K562 (cell line): Measurements from ENCODE around the gene HELZ2. TPM values are rescaled to one million over a fixed set of nuclear protein-coding genes. Genes with fewer than 3 reads are reported as not detected.

Experiments used
- ATAC-seq: fragments of 200-7000 bp; cut with Tn5 transposase; 3 replicates; pipeline ENCODE4 v1.9.1; 2020; ENCODE audit warnings: moderate library complexity
- BruUV-seq: library from RNA; stranded (reverse); fragments of 400-500 nt; replicated peaks from 2 replicates; lab custom pipeline; 2021; lab: Mats Ljungman, UMichigan
- CTCF ChIA-PET: fragments of 300-600 bp; formaldehyde crosslinking; extraction: SDS; loops from one replicate; lab custom pipeline; 2021; ENCODE audit warnings: low intra/inter-chr PET ratio; lab: Yijun Ruan, JAX
- POLR2A ChIA-PET: fragments of 300-600, 350-650 bp; sonication (Branson Sonifier 250); formaldehyde crosslinking; extraction: SDS; loops from one replicate; lab custom pipeline; 2021; ENCODE audit warnings: antibody characterized with exemption, inconsistent platforms; lab: Yijun Ruan, JAX
- DNase-seq, 4 experiments: peaks; one replicate each; pipeline versions ENCODE4 v3.0.0 to v3.0.0-alpha.2; 2011 to 2018; ENCODE audit warnings: low spot score in 3 of 4, mixed read lengths in 3 of 4; ENCODE audit errors: extremely low read depth in 1 of 4
- FAIRE-seq: peaks from 2 replicates; lab custom pipeline; 2011; peaks lifted over from hg19 to GRCh38; lab: Jason Lieb, UNC
- H2AFZ ChIP-seq: 2 replicates; pipeline ENCODE4 v1.6.0; 2011; ENCODE audit warnings: low read depth, low read length, control low read depth, inconsistent platforms
- H3K27ac ChIP-seq: fragments of 200-600 bp; 3 replicates; pipeline ENCODE4 v1.8.0; 2011; ENCODE audit warnings: low read depth, mild to moderate bottlenecking, control low read depth, inconsistent platforms, low read length, moderate library complexity, mixed read lengths; ENCODE audit errors: extremely low read depth
- H3K27me3 ChIP-seq, 2 experiments: fragments of 300-600 bp in 1 of 2; 2 replicates in 1 of 2; 3 replicates in 1 of 2; pipeline versions ENCODE4 v1.6.0 to v1.8.0; 2011; ENCODE audit warnings: inconsistent platforms in 2 of 2, low read length in 2 of 2, mild to moderate bottlenecking in 1 of 2, mixed read lengths in 1 of 2, moderate library complexity in 1 of 2; ENCODE audit not compliant: control insufficient read depth in 2 of 2, insufficient read depth in 2 of 2
- H3K36me3 ChIP-seq: fragments of 300-600 bp; 3 replicates; pipeline ENCODE4 v1.8.0; 2011; ENCODE audit warnings: mild to moderate bottlenecking, low read length, inconsistent platforms; ENCODE audit not compliant: control insufficient read depth, insufficient read depth
- H3K4me1 ChIP-seq, 2 experiments: fragments of 200-600 bp in 1 of 2; replicated peaks in 1 of 2; 2 replicates in 1 of 2; 3 replicates in 1 of 2; pipeline versions ENCODE4 v1.5.1 to v1.8.0; 2011; ENCODE audit warnings: inconsistent platforms in 2 of 2, low read length in 2 of 2, mild to moderate bottlenecking in 1 of 2, mixed read lengths in 1 of 2, moderate library complexity in 1 of 2; ENCODE audit not compliant: control insufficient read depth in 2 of 2, insufficient read depth in 2 of 2
- H3K4me2 ChIP-seq: 2 replicates; pipeline ENCODE4 v1.6.1; 2011; ENCODE audit warnings: low read length, control low read depth, inconsistent platforms, mixed read lengths; ENCODE audit not compliant: insufficient read depth
- H3K4me3 ChIP-seq: fragments of 200-600 bp; sonication (generic), shearing (Covaris generic); 2 replicates; pipeline ENCODE4 v1.5.1; 2016; ENCODE audit warnings: control low read depth, inconsistent platforms
- H3K79me2 ChIP-seq: fragments of 200-600 bp; 3 replicates; pipeline ENCODE4 v1.8.0; 2011; ENCODE audit warnings: low read length, inconsistent platforms; ENCODE audit not compliant: control insufficient read depth, insufficient read depth
- H3K9ac ChIP-seq, 2 experiments: 2 replicates each; pipeline versions ENCODE4 v1.6.0 to v1.6.1; 2011; ENCODE audit warnings: low read depth in 2 of 2, low read length in 2 of 2, control low read depth in 1 of 2, inconsistent platforms in 1 of 2, mild to moderate bottlenecking in 1 of 2, mixed read lengths in 1 of 2; ENCODE audit not compliant: insufficient read depth in 1 of 2
- H3K9me1 ChIP-seq: one replicate; pipeline ENCODE4 v1.6.0; 2011; ENCODE audit warnings: inconsistent platforms, mild to moderate bottlenecking, low read length, moderate library complexity; ENCODE audit not compliant: control insufficient read depth, insufficient read depth
- H3K9me3 ChIP-seq: replicated peaks from 2 replicates; pipeline ENCODE4 v1.5.1; 2011; ENCODE audit warnings: low read depth, low read length, inconsistent platforms; ENCODE audit not compliant: control insufficient read depth, insufficient read depth
- H4K20me1 ChIP-seq: replicated peaks from 2 replicates; pipeline ENCODE4 v1.6.1; 2011; ENCODE audit warnings: low read length, inconsistent platforms, mixed read lengths; ENCODE audit not compliant: control insufficient read depth, insufficient read depth
- BHLHE40 ChIP-seq: IDR thresholded peaks from 2 replicates; pipeline ENCODE4 v1.6.1; 2011; ENCODE audit warnings: low read length, improper control_type of control experiment
- DACH1 ChIP-seq: fragments of 450-650 bp; IDR thresholded peaks from 2 replicates; pipeline ENCODE4 v1.6.1; 2018; ENCODE audit not compliant: partially characterized antibody
- DDX20 ChIP-seq: fragments of 450-650 bp; IDR thresholded peaks from 2 replicates; pipeline ENCODE4 v1.6.1; 2016; ENCODE audit warnings: missing genetic modification characterization, low read depth, mild to moderate bottlenecking, missing compliant biosample characterization, moderate library complexity
- DIDO1 ChIP-seq: fragments of 450-650 bp; IDR thresholded peaks from 2 replicates; pipeline ENCODE4 v1.6.1; 2016; ENCODE audit warnings: low read depth, missing biosample characterization, missing genetic modification characterization
- MAX ChIP-seq: sonication (generic); formaldehyde crosslinking; IDR thresholded peaks from 2 replicates; pipeline ENCODE4 v1.9.0; 2022; ENCODE audit warnings: mild to moderate bottlenecking, missing genetic modification reagents
- MITF ChIP-seq: IDR thresholded peaks from 2 replicates; pipeline ENCODE4 v1.6.1; 2014; ENCODE audit warnings: antibody characterized with exemption
- NCOA1 ChIP-seq: fragments of 450-650 bp; IDR thresholded peaks from 2 replicates; pipeline ENCODE4 v1.6.1; 2016; ENCODE audit warnings: low read depth
- ZBTB11 ChIP-seq, 3 experiments: fragments of 200-800 bp in 1 of 3; fragments of 250-450 bp in 1 of 3; fragments of 450-650 bp in 1 of 3; sonication (Bioruptor Pico) in 1 of 3; sonication (Bioruptor generic) in 1 of 3; formaldehyde crosslinking in 1 of 3; IDR thresholded peaks; 2 replicates each; pipeline versions ENCODE4 v1.6.1 to v1.8.0; 2016 to 2022; ENCODE audit warnings: mild to moderate bottlenecking in 2 of 3, missing genetic modification characterization in 2 of 3, missing compliant biosample characterization in 1 of 3, moderate library complexity in 1 of 3
- ZKSCAN1 ChIP-seq: fragments of 150-350 bp; IDR thresholded peaks from 2 replicates; pipeline ENCODE4 v1.6.1; 2016; ENCODE audit warnings: low read depth, low read length
- ZNF217 ChIP-seq: sonication (generic); formaldehyde crosslinking; IDR thresholded peaks from 2 replicates; pipeline ENCODE4 v1.8.0; 2022; ENCODE audit warnings: mild to moderate bottlenecking, missing genetic modification reagents
- WGBS: fragments of 100-300 bp; shearing (Covaris generic); methylation state at CpG from one replicate; pipeline ENCODE4 v1.1.6; 2016; ENCODE audit warnings: low coverage, mixed read lengths; ENCODE audit not compliant: insufficient coverage; ENCODE audit errors: missing lambda C conversion rate; 5-methylcytosine and 5-hydroxymethylcytosine counted together
- in situ Hi-C: fragments of 300-500 bp; cut with MboI; formaldehyde crosslinking; loops from 4 replicates; pipeline ENCODE4 v1.15.0; 2018; ENCODE audit warnings: inconsistent platforms, mixed read lengths
- intact Hi-C: fragments of 100-400 bp; cut with micrococcal nuclease; formaldehyde crosslinking; loops from 2 replicates; pipeline ENCODE4 v1.14.2; 2022
- polyA plus RNA-seq, 8 experiments: library from polyadenylated mRNA; depleted of rRNA in 4 of 8; stranded (reverse) in 5 of 8; unstranded in 3 of 8; fragments of >200 nt; fragmentation: Nextera tagmentation in 2 of 8; fragmentation: Illumina TruSeq in 1 of 8; extraction: Ambion mirVana in 2 of 8; extraction: Trizol in 1 of 8; gene quantifications; 2 replicates each; pipeline versions ENCODE4 v1.2.1 to v1.2.3, GENCODE V29; 2011 to 2014; ENCODE audit warnings: inconsistent platforms in 1 of 8, missing spikeins in 1 of 8
- total RNA-seq, 7 experiments: library from RNA; depleted of rRNA in 6 of 7; stranded (reverse); fragments of >200 nt in 6 of 7; fragmentation: Illumina TruSeq in 2 of 7; extraction: Trizol in 2 of 7; gene quantifications; 2 replicates each; pipeline versions ENCODE4 v1.2.1 to v1.2.3, GENCODE V29; 2011 to 2021; ENCODE audit warnings: low replicate concordance in 1 of 7

The HELZ2 gene
- total and polyA plus RNA-seq, 9 of the 15 experiments (the other 6 are each of a cell fraction or from before 2014, with no cell fraction given), result 0.03 to 7.8 (median 2.9) TPM; not detected in 1

GRCh38 chr20:63619505-63619904 lies 45.5 kb upstream of the HELZ2 start:
- Histone ChIP-seq H3K27ac (no peak overlapping the region), H4K20me1 (no peaks in the 10 kb centered on the region), H3K4me2 (no peak overlapping the region), H3K9ac (peak overlapping the region in 1 of 2 experiments; percentile 43; a peak in 1 of 4 replicates), H3K79me2 (peaks cover 43% of the 10 kb centered on the region), H3K4me1 (peaks cover 0 to 9% of the 10 kb centered on the region in 2 experiments; a peak in 1 of 5 replicates), H3K27me3 (no peaks in the 10 kb centered on the region), H3K36me3 (peaks cover 45% of the 10 kb centered on the region; the same call in 2 of the 3 replicates), H3K9me3 (no peaks in the 10 kb centered on the region), H2AFZ (no peak overlapping the region), H3K4me3 (no peak overlapping the region), H3K9me1 (no peaks in the 10 kb centered on the region)
- CTCF ChIA-PET, result no interaction called here
- POLR2A ChIA-PET, result interaction anchor here (0.7 to 1.6 kb wide), 2 partner anchors 8 to 149 kb away, joined by 3 to 6 read pairs; partner anchors contain the start of gene GMEB2
- in situ Hi-C loops, result no loop called here
- WGBS, result 79% methylated on average over 13 of the region's 13 CpGs
- DNase-seq (no peak), ATAC-seq (no peak), FAIRE-seq (no peak)
- no TSS peak for BruUV-seq
- intact Hi-C loops, result no loop called here
- no peak for TF ChIP-seq ZNF217 (CRISPR knock-in tag)
- TF ChIP-seq ZBTB11 (CRISPR knock-in tag; IDR thresholded peaks at IDR 0.05), result no peak
- TF ChIP-seq DACH1, result no peak
- no peak for TF ChIP-seq MITF
- TF ChIP-seq MAX (CRISPR knock-in tag), result no peak
- TF ChIP-seq DDX20 (tag), result no peak
- no peak for TF ChIP-seq NCOA1
- no peak for TF ChIP-seq ZKSCAN1
- no peak for TF ChIP-seq DIDO1
- no peak for TF ChIP-seq BHLHE40
